Measurements from ENCODE around the gene ERGIC3.
"Not testable (repeated sequence)": the region's sequence is repeated elsewhere in the genome, so short reads cannot be mapped to it uniquely, and the experiment has no call there.

The ERGIC3 gene

GRCh38 chr20:35541783-35542662 is at the start of gene ERGIC3:
Gene ERGIC3 (plus strand): TSS chr20:35542078. CDS start chr20:35542098, 20 bp downstream.
- peak; percentile 98 for DNase-seq

GRCh38 chr20:35492352-35492751 is 49.5 kb upstream of the ERGIC3 start:
- DNase-seq = no peak

GRCh38 chr20:35496481-35496880 is 45.4 kb upstream of the ERGIC3 start:
- no peak for DNase-seq

GRCh38 chr20:35497320-35497719 is 44.6 kb upstream of the ERGIC3 start:
- no peak for DNase-seq

- no peak for DNase-seq
Observed at GRCh38 chr20:35497780-35498189, 44.1 kb upstream of the ERGIC3 start.

- no peak for DNase-seq
Observed at GRCh38 chr20:35499271-35499670, 42.6 kb upstream of the ERGIC3 start.

- no peak for DNase-seq
Observed at GRCh38 chr20:35502352-35502751, 39.5 kb upstream of the ERGIC3 start.

GRCh38 chr20:35503281-35503680 is 38.6 kb upstream of the ERGIC3 start:
- DNase-seq = no peak

GRCh38 chr20:35503841-35504561 is 37.9 kb upstream of the ERGIC3 start:
- DNase-seq = no peak

- DNase-seq = no peak
Observed at GRCh38 chr20:35504751-35505150, 37.1 kb upstream of the ERGIC3 start.

GRCh38 chr20:35506179-35506578 is 35.7 kb upstream of the ERGIC3 start:
- DNase-seq = no peak

GRCh38 chr20:35506872-35507638 is 34.8 kb upstream of the ERGIC3 start:
- no peak for DNase-seq

GRCh38 chr20:35508493-35509218 is 33.2 kb upstream of the ERGIC3 start:
- DNase-seq = no peak

- DNase-seq = no peak
Observed at GRCh38 chr20:35510951-35511735, 30.7 kb upstream of the ERGIC3 start.

- no peak for DNase-seq
Observed at GRCh38 chr20:35511814-35512420, 30.0 kb upstream of the ERGIC3 start.

- no peak for DNase-seq
Observed at GRCh38 chr20:35514371-35514932, 27.4 kb upstream of the ERGIC3 start.

- DNase-seq = no peak
Observed at GRCh38 chr20:35515341-35515740, 26.5 kb upstream of the ERGIC3 start.

GRCh38 chr20:35515949-35516645 is 25.8 kb upstream of the ERGIC3 start:
- DNase-seq = no peak

- DNase-seq = no peak
Observed at GRCh38 chr20:35517125-35517524, 24.8 kb upstream of the ERGIC3 start.

- not testable (repeated sequence) for DNase-seq
Observed at GRCh38 chr20:35517767-35518166, 24.1 kb upstream of the ERGIC3 start.

Measured in activated CD8-positive, alpha-beta memory T cell treated with anti-CD3 and anti-CD28 coated beads, Interleukin-2, amount 50 U/mL, for 48 hours (primary cell).